HFFc6 (cell line): ENCODE measurements around the gene ADK. TPM values are rescaled to one million over a fixed set of nuclear protein-coding genes. Genes with fewer than 3 reads are reported as not detected.

Experiments used
- DNase-seq: peaks from one replicate; pipeline ENCODE4 v3.0.0-alpha.2; 2018
- H3K27ac Mint-ChIP-seq: 2 replicates; pipeline ENCODE4 v1.8.0; 2020; ENCODE audit warnings: mild to moderate bottlenecking, mixed read lengths
- H3K27me3 Mint-ChIP-seq: 2 replicates; pipeline ENCODE4 v1.8.0; 2021; ENCODE audit warnings: mild to moderate bottlenecking, moderate library complexity, mixed read lengths; ENCODE audit not compliant: insufficient read depth
- H3K36me3 Mint-ChIP-seq: 2 replicates; pipeline ENCODE4 v1.8.0; 2021; ENCODE audit warnings: low read depth, mixed read lengths
- H3K4me1 Mint-ChIP-seq: 2 replicates; pipeline ENCODE4 v1.8.0; 2020; ENCODE audit warnings: low read depth, mixed read lengths
- H3K4me3 Mint-ChIP-seq: 2 replicates; pipeline ENCODE4 v1.8.0; 2020; ENCODE audit warnings: mild to moderate bottlenecking, moderate library complexity, mixed read lengths
- H3K9me3 Mint-ChIP-seq: 2 replicates; pipeline ENCODE4 v1.8.0; 2020; ENCODE audit warnings: mild to moderate bottlenecking, mixed read lengths
- CTCF ChIP-seq: fragments of 200-600 bp; sonication (generic); IDR thresholded peaks from 2 replicates; pipeline ENCODE4 v1.5.0; 2021; ENCODE audit warnings: antibody characterized with exemption, mild to moderate bottlenecking
- total RNA-seq, 6 experiments: library from RNA; stranded (reverse); fragmentation: NEBNext Ultra II Directional; extraction: Animal tissue kit (Norgen Biotek cat#: 25700); gene quantifications; 2 replicates in 1 of 6; 3 replicates in 5 of 6; pipeline ENCODE4 v1.2.3, GENCODE V29; 2021

Gene ADK
- total RNA-seq, 6 experiments from 2014 or later, result 74.1 to 97.6 (median 86.0) TPM

GRCh38 chr10:74107391-74107790, 43.6 kb upstream of the ADK start:
- Mint-ChIP-seq H3K4me3 (no peak overlapping the region; the same call in 1 of the 2 replicates), H3K9me3 (no peaks in the 10 kb centered on the region), H3K27me3 (peaks cover 33% of the 10 kb centered on the region), H3K36me3 (peaks cover 72% of the 10 kb centered on the region), H3K27ac (peak overlapping the region; percentile 30), H3K4me1 (peaks cover 39% of the 10 kb centered on the region)
- DNase-seq, result no peak
- no peak for TF ChIP-seq CTCF

- no peak for DNase-seq
- Mint-ChIP-seq H3K36me3 (peaks cover 75% of the 10 kb centered on the region), H3K4me3 (no peak overlapping the region), H3K9me3 (no peaks in the 10 kb centered on the region; the same call in 1 of the 2 replicates), H3K27ac (peak overlapping the region; percentile 16; the same call in 1 of the 2 replicates), H3K4me1 (peaks cover 59% of the 10 kb centered on the region), H3K27me3 (peaks cover 26% of the 10 kb centered on the region)
- no peak for TF ChIP-seq CTCF
Measured at GRCh38 chr10:74109452-74109851, 41.6 kb upstream of the ADK start.

GRCh38 chr10:74110120-74110519, 40.9 kb upstream of the ADK start:
- H3K27ac Mint-ChIP-seq, result peak overlapping the region; percentile 31; the same call in 1 of the 2 replicates
- peaks cover 59% of the 10 kb centered on the region for H3K4me1 Mint-ChIP-seq
- peaks cover 23% of the 10 kb centered on the region for H3K27me3 Mint-ChIP-seq
- no peak overlapping the region for H3K4me3 Mint-ChIP-seq
- no peaks in the 10 kb centered on the region; the same call in 1 of the 2 replicates for H3K9me3 Mint-ChIP-seq
- no peak for TF ChIP-seq CTCF
- peaks cover 76% of the 10 kb centered on the region for H3K36me3 Mint-ChIP-seq
- no peak for DNase-seq

- peak overlapping the region; percentile 73 for H3K27ac Mint-ChIP-seq
- H3K27me3 Mint-ChIP-seq, result peaks cover 23% of the 10 kb centered on the region
- no peak for TF ChIP-seq CTCF
- H3K36me3 Mint-ChIP-seq, result peaks cover 82% of the 10 kb centered on the region
- no peak for DNase-seq
- H3K4me3 Mint-ChIP-seq, result peak overlapping the region; percentile 30; the same call in 1 of the 2 replicates
- H3K4me1 Mint-ChIP-seq, result peaks cover 55% of the 10 kb centered on the region
- H3K9me3 Mint-ChIP-seq, result no peaks in the 10 kb centered on the region; the same call in 1 of the 2 replicates
Measured at GRCh38 chr10:74111799-74112198, 39.2 kb upstream of the ADK start.

- TF ChIP-seq CTCF, result no peak
- Mint-ChIP-seq H3K36me3 (peaks cover 87% of the 10 kb centered on the region), H3K9me3 (no peaks in the 10 kb centered on the region; the same call in 1 of the 2 replicates), H3K27ac (peak overlapping the region; percentile 73), H3K4me3 (peak overlapping the region; percentile 60), H3K4me1 (peaks cover 62% of the 10 kb centered on the region), H3K27me3 (peaks cover 27% of the 10 kb centered on the region)
- peak; percentile 50 for DNase-seq
Measured at GRCh38 chr10:74113546-74113945, 37.5 kb upstream of the ADK start.

GRCh38 chr10:74114041-74114448, 37.0 kb upstream of the ADK start:
- H3K36me3 Mint-ChIP-seq, result peaks cover 92% of the 10 kb centered on the region

More at GRCh38 chr10:74114041-74114448, 37.0 kb upstream of the ADK start:
- no peaks in the 10 kb centered on the region; the same call in 1 of the 2 replicates for H3K9me3 Mint-ChIP-seq
- DNase-seq, result no peak
- H3K4me1 Mint-ChIP-seq, result peaks cover 67% of the 10 kb centered on the region
- TF ChIP-seq CTCF, result no peak
- H3K27ac Mint-ChIP-seq, result peak overlapping the region; percentile 73
- H3K4me3 Mint-ChIP-seq, result peak overlapping the region; percentile 60
- peaks cover 22% of the 10 kb centered on the region for H3K27me3 Mint-ChIP-seq
